ENCODE measurements around the gene SSTR5. TPM values are rescaled to one million over a fixed set of nuclear protein-coding genes. Genes with fewer than 3 reads are reported as not detected.
A peak's percentile ranks its signal among the peaks of the same experiment; 100 is the strongest.
"Not testable (repeated sequence)": the region's sequence is repeated elsewhere in the genome, so short reads cannot be mapped to it uniquely, and the experiment has no call there.

SSTR5 gene
- total RNA-seq, 4 donors from 2014 or later, result not detected

DNA sequence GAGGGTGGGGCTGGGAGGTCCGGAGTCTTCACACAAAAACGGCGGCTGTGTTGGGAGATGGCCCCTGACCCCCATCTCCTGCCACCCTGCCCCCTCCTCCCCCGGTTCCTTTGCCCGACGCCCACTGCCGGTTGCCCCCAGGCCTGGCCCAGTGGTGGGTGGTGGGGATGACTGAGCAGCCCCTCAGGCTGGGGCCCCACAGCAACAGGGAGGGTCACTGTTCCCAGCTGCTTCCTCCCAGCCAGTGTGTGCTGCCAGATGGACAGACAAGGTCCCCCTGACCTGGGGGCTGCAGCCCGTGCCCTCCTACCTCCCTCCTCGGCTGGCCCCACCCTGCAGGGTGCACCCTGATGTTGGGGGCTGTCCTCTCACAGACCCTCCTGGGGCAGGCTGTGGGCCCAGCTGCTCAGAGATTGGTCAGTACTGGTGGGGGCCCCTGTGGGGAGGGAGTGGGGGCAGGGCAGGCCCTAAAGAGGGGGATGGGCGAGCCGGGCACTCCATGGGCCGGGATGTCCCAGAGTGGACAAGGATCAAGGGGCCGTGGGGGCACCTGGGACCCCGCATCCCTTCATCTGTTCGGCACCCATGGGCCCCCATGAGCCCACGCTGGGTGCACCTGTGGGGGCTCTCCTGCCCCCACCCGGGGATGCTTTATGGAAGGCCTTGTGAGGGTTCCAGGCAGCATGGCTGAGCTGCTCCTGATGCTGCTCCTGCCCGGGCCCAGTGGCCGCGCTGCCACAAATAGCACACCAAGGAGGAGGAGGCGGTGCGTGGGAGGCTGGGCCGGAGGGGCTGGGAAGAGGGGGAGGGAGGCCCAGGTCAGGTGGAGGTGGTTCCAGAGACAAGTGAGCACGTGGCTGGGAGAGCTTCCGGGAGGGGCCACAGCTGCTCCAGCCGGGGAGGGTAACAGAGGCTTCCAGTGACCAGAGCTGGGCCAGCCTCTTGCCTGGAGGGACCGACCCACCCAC, 18.4 kb downstream of the SSTR5 start:
- H3K27me3 ChIP-seq, result peaks cover 0 to 90% (median 13%) of the 10 kb centered on the region in 4 donors
- no peaks in the 10 kb centered on the region for H3K36me3 ChIP-seq
- peaks cover 0 to 4% (median 0%) of the 10 kb centered on the region in 3 donors for H3K9me3 ChIP-seq
- peaks cover 9 to 26% (median 12%) of the 10 kb centered on the region in 3 donors for H3K4me1 ChIP-seq
- TF ChIP-seq POLR2A (IDR thresholded peaks at IDR 0.05), result no peak
- no peak for TF ChIP-seq CTCF (IDR thresholded peaks at IDR 0.05)
- H3K4me3 ChIP-seq, result peak overlapping the region in 1 of 4 donors; percentile 52
- 20 to 38% methylated on average over 1 to 8 of the region's 27 CpGs for WGBS, 2 donors
- intact Hi-C loops (cut with DNase I), result no loop called here
- DNase-seq, result no peak
- peak overlapping the region in 1 of 4 donors; percentile 26 for H3K27ac ChIP-seq

GRCh38 chr16:1091992-1092552, 19.5 kb downstream of the SSTR5 start:
- intact Hi-C loops (cut with DNase I), result no loop called here
- Histone ChIP-seq H3K4me1 (peaks cover 9 to 26% (median 12%) of the 10 kb centered on the region in 3 donors), H3K4me3 (no peak overlapping the region), H3K27ac (no peak overlapping the region), H3K9me3 (no peaks in the 10 kb centered on the region), H3K36me3 (no peaks in the 10 kb centered on the region), H3K27me3 (peaks cover 0 to 91% (median 13%) of the 10 kb centered on the region in 4 donors)
- TF ChIP-seq CTCF (IDR thresholded peaks at IDR 0.05) (no peak), POLR2A (IDR thresholded peaks at IDR 0.05) (no peak)
- WGBS, 2 donors, result 93 to 98% methylated on average over 16 to 18 of the region's 27 CpGs
- no peak for DNase-seq

DNA sequence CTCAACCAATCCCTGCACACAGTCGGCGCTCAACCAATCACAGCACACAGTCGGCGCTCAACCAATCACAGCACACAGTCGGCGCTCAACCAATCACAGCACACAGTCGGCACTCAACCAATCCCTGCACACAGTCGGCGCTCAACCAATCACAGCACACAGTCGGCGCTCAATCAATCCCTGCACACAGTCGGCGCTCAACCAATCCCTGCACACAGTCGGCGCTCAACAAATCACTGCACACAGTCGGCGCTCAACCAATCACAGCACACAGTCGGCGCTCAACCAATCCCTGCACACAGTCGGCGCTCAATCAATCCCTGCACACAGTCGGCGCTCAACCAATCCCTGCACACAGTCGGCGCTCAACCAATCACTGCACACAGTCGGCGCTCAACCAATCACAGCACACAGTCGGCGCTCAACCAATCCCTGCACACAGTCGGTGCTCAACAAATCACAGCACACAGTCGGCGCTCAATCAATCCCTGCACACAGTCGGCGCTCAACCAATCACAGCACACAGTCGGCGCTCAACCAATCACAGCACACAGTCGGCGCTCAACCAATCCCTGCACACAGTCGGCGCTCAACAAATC, 20.2 kb downstream of the SSTR5 start:
- 91 to 95% methylated on average over 7 to 23 of the region's 40 CpGs for WGBS, 2 donors
- H3K27ac ChIP-seq; H3K4me3 ChIP-seq; H3K9me3 ChIP-seq; intact Hi-C loops (cut with DNase I); H3K36me3 ChIP-seq; DNase-seq: not testable (repeated sequence)
- H3K4me1 ChIP-seq, result peaks cover 9 to 26% (median 12%) of the 10 kb centered on the region in 3 donors
- H3K27me3 ChIP-seq, result peaks cover 0 to 91% (median 13%) of the 10 kb centered on the region in 4 donors

GRCh38 chr16:1093284-1094123, 21.0 kb downstream of the SSTR5 start:
- intact Hi-C loops (cut with DNase I), result no loop called here
- peaks cover 0 to 91% (median 15%) of the 10 kb centered on the region in 4 donors for H3K27me3 ChIP-seq
- H3K36me3 ChIP-seq, result no peaks in the 10 kb centered on the region
- TF ChIP-seq CTCF (IDR thresholded peaks at IDR 0.05) (no peak), POLR2A (IDR thresholded peaks at IDR 0.05) (no peak)
- peaks cover 9 to 25% (median 12%) of the 10 kb centered on the region in 3 donors for H3K4me1 ChIP-seq
- no peak overlapping the region for H3K4me3 ChIP-seq
- H3K9me3 ChIP-seq, result no peaks in the 10 kb centered on the region
- no peak overlapping the region for H3K27ac ChIP-seq
- WGBS, 2 donors, result 68% methylated on average over 16 of the region's 85 CpGs; no CpG with 5 or more reads in 1 of the 2 donors
- DNase-seq, result no peak

DNA sequence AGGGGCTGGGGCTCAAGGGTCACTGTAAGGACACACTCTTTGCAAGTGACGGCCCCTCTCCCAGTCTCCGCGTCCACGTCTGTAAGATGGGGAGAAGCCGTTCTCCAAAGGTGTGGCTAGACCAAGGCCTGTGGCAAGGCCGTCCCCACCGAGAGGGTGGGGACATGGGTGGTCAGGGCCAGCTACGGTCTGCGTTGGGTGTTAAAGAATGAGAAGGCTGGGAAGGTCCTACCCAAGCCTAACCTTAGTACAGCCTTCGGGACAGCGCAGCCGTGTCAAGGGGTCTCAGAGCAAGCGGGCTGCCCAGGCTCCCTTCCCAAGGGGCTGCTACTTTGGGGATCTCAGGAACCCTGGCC, 21.6 kb downstream of the SSTR5 start:
- intact Hi-C loops (cut with DNase I), result no loop called here
- no peak for DNase-seq
- Histone ChIP-seq H3K27me3 (peaks cover 0 to 91% (median 11%) of the 10 kb centered on the region in 4 donors), H3K4me3 (no peak overlapping the region), H3K4me1 (peaks cover 9 to 19% (median 11%) of the 10 kb centered on the region in 3 donors), H3K27ac (no peak overlapping the region), H3K36me3 (no peaks in the 10 kb centered on the region), H3K9me3 (no peaks in the 10 kb centered on the region)
- TF ChIP-seq CTCF (IDR thresholded peaks at IDR 0.05), result no peak
- no peak for TF ChIP-seq POLR2A (IDR thresholded peaks at IDR 0.05)
- WGBS, 2 donors, result 72% methylated on average over 6 of the region's 13 CpGs; no CpG with 5 or more reads in 1 of the 2 donors
